ENCODE results near the gene TMTC1. TPM values are rescaled to one million over a fixed set of nuclear protein-coding genes. Genes with fewer than 3 reads are reported as not detected.

The TMTC1 gene
- total and polyA plus RNA-seq, 2 of the 8 experiments (the other 6 are each of a cell fraction or from before 2014, with no cell fraction given): 15.4 to 20.8 TPM

- DNase-seq (ENCODE audit: low read depth in 1 of 2, low spot score in 2 of 2) (no peak), FAIRE-seq (no peak)
- Histone ChIP-seq H2BK120ac (replicated peaks; ENCODE audit: low read depth, low read length) (no peak overlapping the region), H2BK20ac (ENCODE audit: low read length) (no peak overlapping the region), H3K9ac (replicated peaks in 1 of 4; ENCODE audit: extremely low read depth in 1 of 4, low read depth in 3 of 4, low read length in 3 of 4) (no peak overlapping the region), H4K91ac (replicated peaks; ENCODE audit: insufficient read length, low read length) (no peak overlapping the region), H3K79me2 (ENCODE audit: control insufficient read depth in 1 of 2, insufficient read depth in 2 of 2, low read length in 2 of 2) (no peaks in the 10 kb centered on the region), H4K5ac (ENCODE audit: insufficient read length, low read depth, low read length) (no peak overlapping the region), H2AFZ (ENCODE audit: low read length) (no peak overlapping the region), H3K36me3 (ENCODE audit: control insufficient read depth in 2 of 4, insufficient read depth in 4 of 4, low read length in 3 of 4) (no peaks in the 10 kb centered on the region; a peak in 1 of 8 replicates), H3K79me1 (ENCODE audit: low read depth, low read length) (no peaks in the 10 kb centered on the region), H2BK12ac (ENCODE audit: low read depth, low read length) (no peak overlapping the region), H3K18ac (ENCODE audit: extremely low read depth, low read length) (no peak overlapping the region), H3K27me3 (replicated peaks in 1 of 4; ENCODE audit: control insufficient read depth in 3 of 4, extremely low read depth in 1 of 4, insufficient read depth in 3 of 4, low read length in 3 of 4) (no peaks in the 10 kb centered on the region), H2BK5ac (ENCODE audit: low read depth, low read length) (no peak overlapping the region), H2AK5ac (ENCODE audit: low read depth, low read length) (no peak overlapping the region), H3K56ac (replicated peaks; ENCODE audit: insufficient read length, low read depth, low read length) (no peak overlapping the region), H3K14ac (ENCODE audit: insufficient read length) (no peak overlapping the region), H3K4me1 (replicated peaks in 1 of 4; ENCODE audit: control insufficient read depth in 3 of 4, insufficient read depth in 4 of 4, low read length in 3 of 4) (no peaks in the 10 kb centered on the region), H3K4ac (replicated peaks; ENCODE audit: insufficient read length, low read depth, low read length) (no peak overlapping the region), H3K9me3 (ENCODE audit: insufficient read depth in 2 of 2, low read depth in 1 of 2, low read length in 1 of 2) (no peaks in the 10 kb centered on the region), H4K20me1 (replicated peaks in 1 of 2; ENCODE audit: control insufficient read depth in 1 of 2, insufficient read depth in 2 of 2, low read length in 2 of 2) (no peaks in the 10 kb centered on the region), H3K4me3 (ENCODE audit: extremely low read depth in 1 of 4, insufficient read depth in 2 of 4, low read depth in 3 of 4, low read length in 4 of 4) (no peak overlapping the region), H3K4me2 (ENCODE audit: insufficient read depth in 1 of 2, low read depth in 2 of 2, low read length in 2 of 2) (no peak overlapping the region), H3K23me2 (ENCODE audit: low read depth, low read length) (no peaks in the 10 kb centered on the region), H4K8ac (ENCODE audit: extremely low read depth, insufficient read depth, low read length) (no peak overlapping the region), H2BK15ac (ENCODE audit: low read length) (no peak overlapping the region), H3K23ac (ENCODE audit: insufficient read length) (no peak overlapping the region), H3K27ac (ENCODE audit: low read depth, low read length) (no peak overlapping the region)
- ChIA-PET CTCF (ENCODE audit: partially characterized antibody) (no interaction called here), POLR2A (ENCODE audit: partially characterized antibody) (interaction anchor here (1.2 kb wide), 1 partner anchor 14 kb away, joined by 3 read pairs; no protein-coding TSS in a partner anchor)
- TF ChIP-seq KDM5A (IDR thresholded peaks at IDR 0.05; ENCODE audit: low read length) (no peak), RAD21 (IDR thresholded peaks at IDR 0.05 in 1 of 2, conservative IDR thresholded peaks at IDR 0.05 in 1 of 2; ENCODE audit: low read depth in 2 of 2, low read length in 2 of 2) (no peak), YY1 (IDR thresholded peaks at IDR 0.05; ENCODE audit: low read depth, low read length) (no peak), POLR2AphosphoS5 (IDR thresholded peaks at IDR 0.05; ENCODE audit: low read depth, low read length) (no peak), TAF1 (IDR thresholded peaks at IDR 0.05; ENCODE audit: low read depth, low read length) (no peak), POLR2A (IDR thresholded peaks at IDR 0.05; ENCODE audit: control extremely low read depth in 1 of 2, low read depth in 2 of 2, low read length in 2 of 2) (no peak), SAP30 (IDR thresholded peaks at IDR 0.05; ENCODE audit: insufficient read depth, insufficient replicate concordance, low read length) (no peak), CTBP2 (IDR thresholded peaks at IDR 0.05; ENCODE audit: borderline replicate concordance, insufficient read depth, insufficient read length, low read length) (no peak), GABPA (IDR thresholded peaks at IDR 0.05; ENCODE audit: borderline replicate concordance, insufficient read depth, low read length) (no peak), EZH2 (IDR thresholded peaks at IDR 0.05; ENCODE audit: low read depth, low read length, severe bottlenecking) (no peak), EGR1 (IDR thresholded peaks at IDR 0.05; ENCODE audit: borderline replicate concordance, low read depth, low read length) (no peak), NRF1 (IDR thresholded peaks at IDR 0.05; ENCODE audit: low read depth, low read length) (no peak), TCF12 (IDR thresholded peaks at IDR 0.05; ENCODE audit: low read depth, low read length) (no peak), ASH2L (IDR thresholded peaks at IDR 0.05; ENCODE audit: low read length) (no peak)
- 78% methylated on average over 1 of the region's 1 CpG; no CpG with 5 or more reads in 1 of the 2 experiments for WGBS, 2 experiments (ENCODE audit: extremely low coverage in 1 of 2, insufficient coverage in 1 of 2, insufficient read length in 1 of 2, insufficient replicate concordance in 2 of 2, low coverage in 1 of 2, low lambda C conversion rate in 2 of 2, missing lambda C conversion rate in 1 of 2)
These were observed 156.5 kb downstream of the TMTC1 start for GRCh38 chr12:29627221-29627620.
